Measurements from ENCODE around the gene FRZB.

FRZB gene

DNA sequence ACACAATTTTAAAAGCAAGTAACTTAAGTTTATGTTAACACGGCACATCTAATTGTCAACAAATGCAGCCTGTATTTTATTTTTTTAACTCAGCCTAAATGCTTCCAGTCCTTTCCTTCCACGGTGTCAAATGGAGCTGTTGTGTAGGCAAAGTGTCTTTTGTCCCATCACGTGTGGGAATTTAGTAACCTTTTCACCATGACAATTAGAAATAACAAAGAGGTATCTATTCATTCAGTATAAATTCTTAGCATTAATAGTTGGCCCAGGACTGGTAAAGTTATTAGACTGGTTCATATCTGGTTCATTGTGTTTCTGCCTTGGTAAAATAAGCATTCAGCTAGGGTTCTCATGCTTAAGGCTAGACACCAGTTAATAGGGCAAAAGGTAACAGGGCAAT, 47.9 kb downstream of the FRZB start:
- no peak for DNase-seq (ENCODE audit: low spot score)
- in situ Hi-C loops (cut with MboI; ENCODE audit: low pct_unique_long_range_greater_than_20kb, low sequenced_read_pairs, unreplicated experiment), result no loop called here
- TF ChIP-seq, protein P1, sequence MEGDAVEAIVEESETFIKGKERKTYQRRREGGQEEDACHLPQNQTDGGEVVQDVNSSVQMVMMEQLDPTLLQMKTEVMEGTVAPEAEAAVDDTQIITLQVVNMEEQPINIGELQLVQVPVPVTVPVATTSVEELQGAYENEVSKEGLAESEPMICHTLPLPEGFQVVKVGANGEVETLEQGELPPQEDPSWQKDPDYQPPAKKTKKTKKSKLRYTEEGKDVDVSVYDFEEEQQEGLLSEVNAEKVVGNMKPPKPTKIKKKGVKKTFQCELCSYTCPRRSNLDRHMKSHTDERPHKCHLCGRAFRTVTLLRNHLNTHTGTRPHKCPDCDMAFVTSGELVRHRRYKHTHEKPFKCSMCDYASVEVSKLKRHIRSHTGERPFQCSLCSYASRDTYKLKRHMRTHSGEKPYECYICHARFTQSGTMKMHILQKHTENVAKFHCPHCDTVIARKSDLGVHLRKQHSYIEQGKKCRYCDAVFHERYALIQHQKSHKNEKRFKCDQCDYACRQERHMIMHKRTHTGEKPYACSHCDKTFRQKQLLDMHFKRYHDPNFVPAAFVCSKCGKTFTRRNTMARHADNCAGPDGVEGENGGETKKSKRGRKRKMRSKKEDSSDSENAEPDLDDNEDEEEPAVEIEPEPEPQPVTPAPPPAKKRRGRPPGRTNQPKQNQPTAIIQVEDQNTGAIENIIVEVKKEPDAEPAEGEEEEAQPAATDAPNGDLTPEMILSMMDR (IDR thresholded peaks at IDR 0.05; ENCODE audit: extremely low read depth, insufficient read depth, missing control alignments), result no peak

GRCh38 chr2:182817558-182817957, 48.9 kb downstream of the FRZB start:
- TF ChIP-seq, protein P1 (IDR thresholded peaks at IDR 0.05; ENCODE audit: extremely low read depth, insufficient read depth, missing control alignments), result no peak
- in situ Hi-C loops (cut with MboI; ENCODE audit: low pct_unique_long_range_greater_than_20kb, low sequenced_read_pairs, unreplicated experiment), result no loop called here
- no peak for DNase-seq (ENCODE audit: low spot score)

- TF ChIP-seq, protein P1 (IDR thresholded peaks at IDR 0.05; ENCODE audit: extremely low read depth, insufficient read depth, missing control alignments), result no peak
- in situ Hi-C loops (cut with MboI; ENCODE audit: low pct_unique_long_range_greater_than_20kb, low sequenced_read_pairs, unreplicated experiment), result no loop called here
- DNase-seq (ENCODE audit: low spot score), result no peak
Measured at GRCh38 chr2:182816866-182817265, 49.6 kb downstream of the FRZB start.

DNA sequence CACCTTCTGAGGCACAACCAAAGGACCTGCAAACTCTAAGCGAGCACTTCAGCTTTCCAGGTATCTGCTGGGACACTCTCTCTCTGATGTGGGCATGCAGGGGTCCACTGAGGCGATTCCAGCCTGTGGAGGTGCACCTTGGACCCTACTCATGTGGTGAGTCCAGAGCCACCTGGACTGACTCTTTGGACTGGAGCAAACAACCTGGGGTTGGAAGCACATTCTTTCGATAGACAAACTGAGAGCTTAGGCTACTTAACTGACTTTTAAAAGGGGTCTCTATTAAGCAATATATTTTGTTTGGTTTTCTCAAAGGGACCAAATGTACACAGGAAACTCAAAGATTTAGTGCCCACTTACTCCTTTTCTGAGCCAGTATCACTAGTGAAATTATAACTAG, 51.6 kb downstream of the FRZB start:
- DNase-seq (ENCODE audit: low spot score), result no peak
- TF ChIP-seq, protein P1 (IDR thresholded peaks at IDR 0.05; ENCODE audit: extremely low read depth, insufficient read depth, missing control alignments), result no peak
- in situ Hi-C loops (cut with MboI; ENCODE audit: low pct_unique_long_range_greater_than_20kb, low sequenced_read_pairs, unreplicated experiment), result no loop called here

GRCh38 chr2:182814380-182814779, 52.1 kb downstream of the FRZB start:
- TF ChIP-seq, protein P1 (IDR thresholded peaks at IDR 0.05; ENCODE audit: extremely low read depth, insufficient read depth, missing control alignments), result no peak
- in situ Hi-C loops (cut with MboI; ENCODE audit: low pct_unique_long_range_greater_than_20kb, low sequenced_read_pairs, unreplicated experiment), result no loop called here
- DNase-seq (ENCODE audit: low spot score), result no peak

GRCh38 chr2:182810087-182810486, 56.4 kb downstream of the FRZB start:
- DNase-seq (ENCODE audit: low spot score), result no peak
- in situ Hi-C loops (cut with MboI; ENCODE audit: low pct_unique_long_range_greater_than_20kb, low sequenced_read_pairs, unreplicated experiment), result no loop called here
- TF ChIP-seq, protein P1 (IDR thresholded peaks at IDR 0.05; ENCODE audit: extremely low read depth, insufficient read depth, missing control alignments), result no peak

DNA sequence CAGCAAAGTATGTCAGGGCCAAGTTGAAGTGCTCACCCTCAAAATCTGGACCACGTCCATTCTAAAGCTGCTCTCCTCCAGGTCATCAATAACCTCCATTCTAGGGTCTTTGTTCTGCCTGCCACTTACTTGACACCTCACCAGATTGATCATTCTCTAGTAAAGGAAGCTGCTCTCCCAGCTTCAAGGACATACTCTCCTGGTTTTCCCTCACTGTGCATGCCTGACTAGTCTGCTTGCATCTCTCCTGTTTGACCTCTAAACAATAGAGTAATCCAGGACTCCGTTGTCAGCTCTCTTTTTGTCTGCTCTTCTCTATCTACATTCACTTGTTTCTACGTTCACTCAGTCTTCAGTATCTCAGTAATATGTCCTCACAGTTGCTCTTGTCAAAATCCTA, 59.1 kb downstream of the FRZB start:
- TF ChIP-seq, protein P1 (IDR thresholded peaks at IDR 0.05; ENCODE audit: extremely low read depth, insufficient read depth, missing control alignments), result no peak
- DNase-seq (ENCODE audit: low spot score), result no peak
- in situ Hi-C loops (cut with MboI; ENCODE audit: low pct_unique_long_range_greater_than_20kb, low sequenced_read_pairs, unreplicated experiment), result no loop called here

All from GM13977 (cell line).